ENCODE measurements around the gene FANCG.

DNA sequence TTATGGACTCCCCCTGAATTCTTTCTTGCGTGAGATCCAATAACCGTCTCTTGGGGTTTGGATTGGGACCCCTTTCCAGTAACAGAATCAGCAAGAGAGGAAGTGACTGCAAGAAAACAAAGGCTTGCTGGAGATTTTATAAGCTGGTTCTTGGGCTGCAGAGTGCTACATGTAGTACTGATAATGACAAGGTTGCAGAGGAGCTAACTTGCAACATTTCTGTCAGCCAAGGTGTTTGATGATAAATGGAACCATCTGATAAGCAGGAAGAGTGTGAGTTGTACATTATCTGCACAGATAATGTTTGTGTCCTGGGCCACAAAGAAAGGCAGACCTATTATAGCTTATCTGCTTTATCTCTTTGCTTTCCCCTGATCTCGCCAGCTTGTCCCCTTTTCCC, 53.1 kb downstream of the FANCG start:
- TF ChIP-seq EZH2 (IDR thresholded peaks at IDR 0.05; ENCODE audit: low read depth, low read length, severe bottlenecking) (no peak), MAFK (IDR thresholded peaks at IDR 0.05; ENCODE audit: low read depth, low read length) (no peak), POU5F1 (IDR thresholded peaks at IDR 0.05; ENCODE audit: low read depth, low read length) (no peak), CTCF (IDR thresholded peaks at IDR 0.05; ENCODE audit: control extremely low read depth in 1 of 3, insufficient read depth in 1 of 3, low read depth in 1 of 3, low read length in 3 of 3) (no peak), JUND (IDR thresholded peaks at IDR 0.05; ENCODE audit: low read length) (no peak), PHF8 (conservative IDR thresholded peaks at IDR 0.05; ENCODE audit: low read depth, low read length) (no peak), POLR2A (IDR thresholded peaks at IDR 0.05; ENCODE audit: control extremely low read depth in 1 of 2, low read depth in 2 of 2, low read length in 2 of 2) (no peak), TAF1 (IDR thresholded peaks at IDR 0.05; ENCODE audit: low read depth, low read length) (no peak), EP300 (IDR thresholded peaks at IDR 0.05; ENCODE audit: borderline replicate concordance in 1 of 2, low read depth in 2 of 2, low read length in 2 of 2) (no peak)
- TF ChIP-seq, protein P1, sequence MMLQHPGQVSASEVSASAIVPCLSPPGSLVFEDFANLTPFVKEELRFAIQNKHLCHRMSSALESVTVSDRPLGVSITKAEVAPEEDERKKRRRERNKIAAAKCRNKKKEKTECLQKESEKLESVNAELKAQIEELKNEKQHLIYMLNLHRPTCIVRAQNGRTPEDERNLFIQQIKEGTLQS (IDR thresholded peaks at IDR 0.05; ENCODE audit: insufficient read depth, low read depth, low read length) = no peak

Measured in H1 (cell line).